H1 (cell line): ENCODE data around the gene LIFR. TPM values are rescaled to one million over a fixed set of nuclear protein-coding genes. Genes with fewer than 3 reads are reported as not detected.

ENCODE experiments used
- CTCF ChIA-PET: fragments of 300-600 bp; sonication (Branson Sonifier 250); formaldehyde crosslinking; loops from one replicate; lab custom pipeline; 2021; ENCODE audit not compliant: partially characterized antibody; lab: Charles Lee
- POLR2A ChIA-PET: fragments of 300-600 bp; sonication (Branson Sonifier 250); formaldehyde crosslinking; loops from one replicate; lab custom pipeline; 2021; ENCODE audit warnings: inconsistent platforms; ENCODE audit not compliant: partially characterized antibody; lab: Charles Lee
- DNase-seq, 2 experiments: peaks; one replicate each; pipeline versions ENCODE4 v3.0.0 to v3.0.0-alpha.2; 2010 to 2022; ENCODE audit warnings: low spot score in 2 of 2, low read depth in 1 of 2, mixed read lengths in 1 of 2
- FAIRE-seq: peaks from 2 replicates; lab custom pipeline; 2011; peaks lifted over from hg19 to GRCh38; lab: Jason Lieb, UNC
- H2AFZ ChIP-seq: 2 replicates; pipeline ENCODE4 v1.8.1; 2012; ENCODE audit warnings: low read length, inconsistent platforms
- H2AK5ac ChIP-seq: 2 replicates; pipeline ENCODE4 v1.6.1; 2013; ENCODE audit warnings: low read depth, low read length
- H2BK120ac ChIP-seq: replicated peaks from 2 replicates; pipeline ENCODE3; 2013; ENCODE audit warnings: low read depth, low read length, inconsistent platforms
- H2BK12ac ChIP-seq: 2 replicates; pipeline ENCODE4 v1.6.1; 2013; ENCODE audit warnings: low read depth, low read length
- H2BK15ac ChIP-seq: 2 replicates; pipeline ENCODE4 v1.6.1; 2013; ENCODE audit warnings: low read length
- H2BK20ac ChIP-seq: 2 replicates; pipeline ENCODE4 v1.6.1; 2013; ENCODE audit warnings: low read length
- H2BK5ac ChIP-seq: 2 replicates; pipeline ENCODE4 v1.6.1; 2013; ENCODE audit warnings: low read depth, low read length
- H3K14ac ChIP-seq: 2 replicates; pipeline ENCODE4 v1.6.1; 2013; ENCODE audit warnings: inconsistent platforms; ENCODE audit not compliant: insufficient read length
- H3K18ac ChIP-seq: 2 replicates; pipeline ENCODE4 v1.6.1; 2013; ENCODE audit warnings: low read length; ENCODE audit errors: extremely low read depth
- H3K23ac ChIP-seq: 2 replicates; pipeline ENCODE4 v1.6.1; 2013; ENCODE audit warnings: inconsistent platforms; ENCODE audit not compliant: insufficient read length
- H3K23me2 ChIP-seq: 2 replicates; pipeline ENCODE4 v1.6.1; 2013; ENCODE audit warnings: low read depth, low read length
- H3K27ac ChIP-seq: 2 replicates; pipeline ENCODE4 v1.6.1; 2011; ENCODE audit warnings: low read depth, low read length, inconsistent platforms
- H3K27me3 ChIP-seq, 4 experiments: replicated peaks in 1 of 4; 1 replicate in 1 of 4; 2 replicates in 3 of 4; pipeline versions ENCODE4 v1.6.1 to v1.8.1; 2011 to 2013; ENCODE audit warnings: low read length in 3 of 4, mild to moderate bottlenecking in 3 of 4, inconsistent platforms in 2 of 4, mixed read lengths in 2 of 4, moderate library complexity in 1 of 4; ENCODE audit not compliant: control insufficient read depth in 3 of 4, insufficient read depth in 3 of 4; ENCODE audit errors: extremely low read depth in 1 of 4
- H3K36me3 ChIP-seq, 4 experiments: 2 replicates each; pipeline versions ENCODE4 v1.6.1 to v1.8.1; 2011 to 2013; ENCODE audit warnings: mild to moderate bottlenecking in 4 of 4, low read length in 3 of 4, moderate library complexity in 2 of 4, control low read depth in 1 of 4, inconsistent platforms in 1 of 4; ENCODE audit not compliant: insufficient read depth in 4 of 4, control insufficient read depth in 2 of 4
- H3K4ac ChIP-seq: replicated peaks from 2 replicates; pipeline ENCODE3; 2013; ENCODE audit warnings: low read length, low read depth, mixed read lengths, inconsistent platforms; ENCODE audit not compliant: insufficient read length
- H3K4me1 ChIP-seq, 4 experiments: replicated peaks in 1 of 4; 1 replicate in 1 of 4; 2 replicates in 3 of 4; pipeline versions ENCODE4 v1.6.1 to v1.8.1; 2011 to 2013; ENCODE audit warnings: low read length in 3 of 4, inconsistent platforms in 2 of 4, mixed read lengths in 1 of 4; ENCODE audit not compliant: insufficient read depth in 4 of 4, control insufficient read depth in 3 of 4
- H3K4me2 ChIP-seq, 2 experiments: 2 replicates each; pipeline versions ENCODE4 v1.6.1 to v1.8.1; 2011 to 2013; ENCODE audit warnings: low read depth in 2 of 2, low read length in 2 of 2, control low read depth in 1 of 2, inconsistent platforms in 1 of 2, mild to moderate bottlenecking in 1 of 2; ENCODE audit not compliant: insufficient read depth in 1 of 2
- H3K4me3 ChIP-seq, 4 experiments: fragments of 200-600, 300-600 bp in 1 of 4; sonication (generic), shearing (Covaris generic), sonication (Bioruptor Twin) in 1 of 4; 2 replicates each; pipeline versions ENCODE4 v1.5.1 to v1.8.1; 2011 to 2016; ENCODE audit warnings: low read length in 4 of 4, low read depth in 3 of 4, control low read depth in 2 of 4, inconsistent platforms in 2 of 4, mild to moderate bottlenecking in 2 of 4, mixed read lengths in 1 of 4, moderate library complexity in 1 of 4; ENCODE audit not compliant: insufficient read depth in 2 of 4; ENCODE audit errors: extremely low read depth in 1 of 4
- H3K56ac ChIP-seq: replicated peaks from 2 replicates; pipeline ENCODE3; 2013; ENCODE audit warnings: low read depth, mild to moderate bottlenecking, mixed read lengths, low read length, inconsistent platforms; ENCODE audit not compliant: insufficient read length
- H3K79me1 ChIP-seq: 2 replicates; pipeline ENCODE4 v1.6.1; 2013; ENCODE audit warnings: low read depth, low read length, control low read depth
- H3K79me2 ChIP-seq, 2 experiments: 2 replicates each; pipeline versions ENCODE4 v1.6.1 to v1.8.1; 2012 to 2013; ENCODE audit warnings: low read length in 2 of 2, mild to moderate bottlenecking in 2 of 2, inconsistent platforms in 1 of 2; ENCODE audit not compliant: insufficient read depth in 2 of 2, control insufficient read depth in 1 of 2
- H3K9ac ChIP-seq, 4 experiments: replicated peaks in 1 of 4; 1 replicate in 1 of 4; 2 replicates in 3 of 4; pipeline versions ENCODE4 v1.6.1 to v1.8.1; 2011 to 2013; ENCODE audit warnings: low read depth in 3 of 4, low read length in 3 of 4, control low read depth in 2 of 4, mild to moderate bottlenecking in 2 of 4, moderate library complexity in 2 of 4, inconsistent platforms in 1 of 4; ENCODE audit errors: extremely low read depth in 1 of 4
- H3K9me3 ChIP-seq, 2 experiments: 2 replicates each; pipeline versions ENCODE4 v1.6.1 to v1.8.1; 2012 to 2013; ENCODE audit warnings: mild to moderate bottlenecking in 2 of 2, moderate library complexity in 2 of 2, control low read depth in 1 of 2, inconsistent platforms in 1 of 2, low read depth in 1 of 2, low read length in 1 of 2, mixed read lengths in 1 of 2; ENCODE audit not compliant: insufficient read depth in 2 of 2
- H4K20me1 ChIP-seq, 2 experiments: replicated peaks in 1 of 2; 2 replicates each; pipeline versions ENCODE3 to v1.8.1; 2011 to 2013; ENCODE audit warnings: inconsistent platforms in 2 of 2, low read length in 2 of 2, mild to moderate bottlenecking in 1 of 2; ENCODE audit not compliant: insufficient read depth in 2 of 2, control insufficient read depth in 1 of 2
- H4K5ac ChIP-seq: 2 replicates; pipeline ENCODE4 v1.6.1; 2013; ENCODE audit warnings: low read length, low read depth, mixed read lengths, inconsistent platforms; ENCODE audit not compliant: insufficient read length
- H4K8ac ChIP-seq: 2 replicates; pipeline ENCODE4 v1.8.0; 2013; ENCODE audit warnings: mild to moderate bottlenecking, moderate library complexity, low read length, inconsistent platforms; ENCODE audit not compliant: insufficient read depth; ENCODE audit errors: extremely low read depth
- H4K91ac ChIP-seq: replicated peaks from 2 replicates; pipeline ENCODE3; 2013; ENCODE audit warnings: low read length, mixed read lengths, inconsistent platforms; ENCODE audit not compliant: insufficient read length
- ASH2L ChIP-seq: fragments of 200-600, 300-600 bp; sonication (generic); IDR thresholded peaks from one replicate; pipeline ENCODE4 v1.7.1; 2017; ENCODE audit warnings: low read length
- BACH1 ChIP-seq: IDR thresholded peaks from 2 replicates; pipeline ENCODE4 v1.6.1; 2012; ENCODE audit warnings: low read length, improper control_type of control experiment
- CBX8 ChIP-seq: fragments of 300-800, 300-1000 bp; sonication (generic); IDR thresholded peaks from 2 replicates; pipeline ENCODE4 v1.7.1; 2016; ENCODE audit warnings: low read depth, low read length, borderline replicate concordance
- CREB1 ChIP-seq: IDR thresholded peaks from 2 replicates; pipeline ENCODE4 v1.6.1; 2012; ENCODE audit warnings: inconsistent platforms
- EP300 ChIP-seq, 2 experiments: IDR thresholded peaks; 1 replicate in 1 of 2; 2 replicates in 1 of 2; pipeline ENCODE4 v1.6.1; 2011 to 2012; ENCODE audit warnings: low read depth in 2 of 2, low read length in 2 of 2, mild to moderate bottlenecking in 2 of 2, borderline replicate concordance in 1 of 2, inconsistent platforms in 1 of 2, moderate library complexity in 1 of 2
- RBBP5 ChIP-seq: IDR thresholded peaks from 2 replicates; pipeline ENCODE4 v1.7.1; 2012; ENCODE audit warnings: low read depth, mild to moderate bottlenecking, inconsistent platforms, low read length, moderate library complexity, borderline replicate concordance
- SIN3A ChIP-seq, 2 experiments: IDR thresholded peaks in 1 of 2; conservative IDR thresholded peaks in 1 of 2; 2 replicates each; pipeline ENCODE4 v1.6.1; 2011 to 2012; ENCODE audit warnings: low read length in 2 of 2, improper control_type of control experiment in 1 of 2, low read depth in 1 of 2, mild to moderate bottlenecking in 1 of 2
- SIX5 ChIP-seq: IDR thresholded peaks from 2 replicates; pipeline ENCODE4 v1.6.1; 2011; ENCODE audit warnings: mild to moderate bottlenecking, low read depth, low read length
- TCF12 ChIP-seq: IDR thresholded peaks from 2 replicates; pipeline ENCODE4 v1.6.1; 2011; ENCODE audit warnings: low read depth, mild to moderate bottlenecking, low read length
- ZNF274 ChIP-seq: IDR thresholded peaks from 2 replicates; pipeline ENCODE4 v1.7.0; 2012; ENCODE audit warnings: low read length, borderline replicate concordance; ENCODE audit errors: extremely low read depth
- WGBS, 2 experiments: shearing (Covaris generic) in 1 of 2; methylation state at CpG; one replicate each; pipeline versions ENCODE4 v1.1.6 to v1.1.7; 2013 to 2015; ENCODE audit warnings: low lambda C conversion rate in 2 of 2, mixed read lengths in 2 of 2, inconsistent platforms in 1 of 2, low coverage in 1 of 2, missing lambda C conversion rate in 1 of 2; ENCODE audit not compliant: insufficient replicate concordance in 2 of 2, insufficient coverage in 1 of 2, insufficient read length in 1 of 2; ENCODE audit errors: extremely low coverage in 1 of 2, missing lambda C conversion rate in 1 of 2; 5-methylcytosine and 5-hydroxymethylcytosine counted together
- polyA plus RNA-seq, 7 experiments: library from polyadenylated mRNA; depleted of rRNA in 3 of 7; stranded (reverse) in 5 of 7; unstranded in 2 of 7; fragments of >200 nt in 5 of 7; fragments of 200-250 nt in 2 of 7; gene quantifications; 1 replicate in 5 of 7; 2 replicates in 1 of 7; 4 replicates in 1 of 7; pipeline versions ENCODE4 v1.2.1 to v1.2.3, GENCODE V29; 2011 to 2013; ENCODE audit warnings: missing spikeins in 2 of 7, mixed read lengths in 2 of 7
- total RNA-seq: library from RNA; stranded (reverse); fragmentation: NEBNext Ultra II Directional; extraction: Animal tissue kit (Norgen Biotek cat#: 25700); gene quantifications from 2 replicates; pipeline ENCODE4 v1.2.1, GENCODE V29; 2021
- TF ChIP-seq, protein P1 (sequence below): IDR thresholded peaks from 2 replicates; pipeline ENCODE4 v1.6.1; 2012; ENCODE audit warnings: inconsistent platforms

Gene LIFR
- total and polyA plus RNA-seq, 2 of the 8 experiments (the other 6 are each of a cell fraction or from before 2014, with no cell fraction given): 2.0 to 18.9 TPM

DNA sequence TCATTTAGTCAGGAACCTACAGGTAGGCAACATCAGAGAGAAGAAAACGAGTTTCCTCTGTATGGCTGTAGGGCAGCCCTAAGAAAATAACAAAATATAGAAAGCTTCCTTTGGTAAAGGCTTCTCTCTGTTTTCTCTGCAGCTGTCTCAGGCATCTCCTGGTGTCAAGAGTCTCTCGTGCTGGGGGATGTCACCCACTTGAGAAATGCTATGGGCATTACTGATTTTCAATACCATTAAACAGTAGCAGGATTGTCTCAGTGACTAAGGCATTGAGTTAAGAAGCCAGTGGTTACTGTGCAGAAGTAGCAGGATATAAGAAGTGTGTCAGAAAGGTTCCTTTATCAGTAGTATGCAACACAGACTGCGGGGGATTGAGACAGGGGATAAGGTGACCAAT, 32.4 kb downstream of the LIFR start:
- no peak overlapping the region for H2BK12ac ChIP-seq
- H3K14ac ChIP-seq: no peak overlapping the region
- H3K79me2 ChIP-seq: no peaks in the 10 kb centered on the region
- no peak overlapping the region for H3K4me2 ChIP-seq
- POLR2A ChIA-PET: no interaction called here
- no peak overlapping the region for H3K9ac ChIP-seq
- H3K23ac ChIP-seq: no peak overlapping the region
- no peak overlapping the region for H3K4ac ChIP-seq
- no peak overlapping the region for H3K56ac ChIP-seq
- no peak overlapping the region for H2BK5ac ChIP-seq
- no peak overlapping the region for H3K27ac ChIP-seq
- H3K36me3 ChIP-seq: peaks cover 0 to 7% (median 1%) of the 10 kb centered on the region in 4 experiments; a peak in 2 of 8 replicates
- H3K9me3 ChIP-seq: no peaks in the 10 kb centered on the region
- no peaks in the 10 kb centered on the region; the same call in 1 of the 2 replicates for H3K79me1 ChIP-seq
- H2AFZ ChIP-seq: no peak overlapping the region
- H2BK20ac ChIP-seq: no peak overlapping the region
- no peak overlapping the region for H2BK15ac ChIP-seq
- no peak overlapping the region for H4K91ac ChIP-seq
- peaks cover 0 to 2% (median 0%) of the 10 kb centered on the region in 4 experiments; a peak in 1 of 7 replicates for H3K4me1 ChIP-seq
- no peak overlapping the region for H2BK120ac ChIP-seq
- H3K4me3 ChIP-seq: no peak overlapping the region
- CTCF ChIA-PET: interaction anchor here (0.9 to 1.7 kb wide), 3 partner anchors 9 to 210 kb away, joined by 3 to 9 read pairs (median 3); no protein-coding TSS in a partner anchor
- DNase-seq (no peak), FAIRE-seq (no peak)
- 88% methylated on average over 3 of the region's 3 CpGs; no CpG with 5 or more reads in 1 of the 2 experiments for WGBS, 2 experiments
- TF ChIP-seq SIX5: no peak
- no peak for TF ChIP-seq ZNF274
- no peak for TF ChIP-seq ASH2L
- TF ChIP-seq, protein P1, sequence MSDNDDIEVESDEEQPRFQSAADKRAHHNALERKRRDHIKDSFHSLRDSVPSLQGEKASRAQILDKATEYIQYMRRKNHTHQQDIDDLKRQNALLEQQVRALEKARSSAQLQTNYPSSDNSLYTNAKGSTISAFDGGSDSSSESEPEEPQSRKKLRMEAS: no peak
- no peak for TF ChIP-seq TCF12
- TF ChIP-seq CREB1: no peak
- no peak for TF ChIP-seq BACH1
- no peak for TF ChIP-seq EP300 (IDR thresholded peaks at IDR 0.05; ENCODE audit: borderline replicate concordance in 1 of 2, low read depth in 2 of 2, low read length in 2 of 2)
- TF ChIP-seq RBBP5: no peak
- no peak for TF ChIP-seq SIN3A (conservative IDR thresholded peaks at IDR 0.05 in 1 of 2, IDR thresholded peaks at IDR 0.05 in 1 of 2; ENCODE audit: low read depth in 1 of 2, low read length in 2 of 2)
- no peak for TF ChIP-seq CBX8
- H4K20me1 ChIP-seq: no peaks in the 10 kb centered on the region
- H3K23me2 ChIP-seq: no peaks in the 10 kb centered on the region
- no peak overlapping the region for H3K18ac ChIP-seq
- H2AK5ac ChIP-seq: no peak overlapping the region
- H4K5ac ChIP-seq: no peak overlapping the region
- H4K8ac ChIP-seq: no peak overlapping the region
- no peaks in the 10 kb centered on the region for H3K27me3 ChIP-seq
